Right kidney (tissue), 9 donors: ENCODE data around the gene USP40.
"Not testable (repeated sequence)": the region's sequence is repeated elsewhere in the genome, so short reads cannot be mapped to it uniquely, and the experiment has no call there.

Experiments used
- DNase-seq: peaks from one replicate; pipeline ENCODE4 v3.0.0-alpha.2; 2016
- long read RNA-seq, 8 donors: transcript quantifications; one replicate each; lab custom pipeline, GENCODE V29; 2026

The USP40 gene, protein sequence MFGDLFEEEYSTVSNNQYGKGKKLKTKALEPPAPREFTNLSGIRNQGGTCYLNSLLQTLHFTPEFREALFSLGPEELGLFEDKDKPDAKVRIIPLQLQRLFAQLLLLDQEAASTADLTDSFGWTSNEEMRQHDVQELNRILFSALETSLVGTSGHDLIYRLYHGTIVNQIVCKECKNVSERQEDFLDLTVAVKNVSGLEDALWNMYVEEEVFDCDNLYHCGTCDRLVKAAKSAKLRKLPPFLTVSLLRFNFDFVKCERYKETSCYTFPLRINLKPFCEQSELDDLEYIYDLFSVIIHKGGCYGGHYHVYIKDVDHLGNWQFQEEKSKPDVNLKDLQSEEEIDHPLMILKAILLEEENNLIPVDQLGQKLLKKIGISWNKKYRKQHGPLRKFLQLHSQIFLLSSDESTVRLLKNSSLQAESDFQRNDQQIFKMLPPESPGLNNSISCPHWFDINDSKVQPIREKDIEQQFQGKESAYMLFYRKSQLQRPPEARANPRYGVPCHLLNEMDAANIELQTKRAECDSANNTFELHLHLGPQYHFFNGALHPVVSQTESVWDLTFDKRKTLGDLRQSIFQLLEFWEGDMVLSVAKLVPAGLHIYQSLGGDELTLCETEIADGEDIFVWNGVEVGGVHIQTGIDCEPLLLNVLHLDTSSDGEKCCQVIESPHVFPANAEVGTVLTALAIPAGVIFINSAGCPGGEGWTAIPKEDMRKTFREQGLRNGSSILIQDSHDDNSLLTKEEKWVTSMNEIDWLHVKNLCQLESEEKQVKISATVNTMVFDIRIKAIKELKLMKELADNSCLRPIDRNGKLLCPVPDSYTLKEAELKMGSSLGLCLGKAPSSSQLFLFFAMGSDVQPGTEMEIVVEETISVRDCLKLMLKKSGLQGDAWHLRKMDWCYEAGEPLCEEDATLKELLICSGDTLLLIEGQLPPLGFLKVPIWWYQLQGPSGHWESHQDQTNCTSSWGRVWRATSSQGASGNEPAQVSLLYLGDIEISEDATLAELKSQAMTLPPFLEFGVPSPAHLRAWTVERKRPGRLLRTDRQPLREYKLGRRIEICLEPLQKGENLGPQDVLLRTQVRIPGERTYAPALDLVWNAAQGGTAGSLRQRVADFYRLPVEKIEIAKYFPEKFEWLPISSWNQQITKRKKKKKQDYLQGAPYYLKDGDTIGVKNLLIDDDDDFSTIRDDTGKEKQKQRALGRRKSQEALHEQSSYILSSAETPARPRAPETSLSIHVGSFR
- long read RNA-seq, donor 1, partial matches to known transcripts: 0 of 4 reads
- long read RNA-seq, donor 1, other reads (novel, unspliced or antisense): 0 of 4 reads
- long read RNA-seq, donor 2: 0 reads
- long read RNA-seq, donor 3, partial matches to known transcripts: 0 of 1 reads
- long read RNA-seq, donor 3, other reads (novel, unspliced or antisense): 0 of 1 reads
- long read RNA-seq, donor 4, partial matches to known transcripts: 0 of 4 reads
- long read RNA-seq, donor 4, other reads (novel, unspliced or antisense): 0 of 4 reads
- long read RNA-seq, donor 5: 0 reads
- long read RNA-seq, donor 6, partial matches to known transcripts: 0 of 1 reads
- long read RNA-seq, donor 6, other reads (novel, unspliced or antisense): 0 of 1 reads
- long read RNA-seq, donor 7, full-length matches to known transcripts: 2 of 2 reads
- long read RNA-seq, donor 7, partial matches to known transcripts: 0 of 2 reads
- long read RNA-seq, donor 7, other reads (novel, unspliced or antisense): 0 of 2 reads
- long read RNA-seq, donor 8, partial matches to known transcripts: 0 of 1 reads
- long read RNA-seq, donor 8, other reads (novel, unspliced or antisense): 0 of 1 reads

DNA sequence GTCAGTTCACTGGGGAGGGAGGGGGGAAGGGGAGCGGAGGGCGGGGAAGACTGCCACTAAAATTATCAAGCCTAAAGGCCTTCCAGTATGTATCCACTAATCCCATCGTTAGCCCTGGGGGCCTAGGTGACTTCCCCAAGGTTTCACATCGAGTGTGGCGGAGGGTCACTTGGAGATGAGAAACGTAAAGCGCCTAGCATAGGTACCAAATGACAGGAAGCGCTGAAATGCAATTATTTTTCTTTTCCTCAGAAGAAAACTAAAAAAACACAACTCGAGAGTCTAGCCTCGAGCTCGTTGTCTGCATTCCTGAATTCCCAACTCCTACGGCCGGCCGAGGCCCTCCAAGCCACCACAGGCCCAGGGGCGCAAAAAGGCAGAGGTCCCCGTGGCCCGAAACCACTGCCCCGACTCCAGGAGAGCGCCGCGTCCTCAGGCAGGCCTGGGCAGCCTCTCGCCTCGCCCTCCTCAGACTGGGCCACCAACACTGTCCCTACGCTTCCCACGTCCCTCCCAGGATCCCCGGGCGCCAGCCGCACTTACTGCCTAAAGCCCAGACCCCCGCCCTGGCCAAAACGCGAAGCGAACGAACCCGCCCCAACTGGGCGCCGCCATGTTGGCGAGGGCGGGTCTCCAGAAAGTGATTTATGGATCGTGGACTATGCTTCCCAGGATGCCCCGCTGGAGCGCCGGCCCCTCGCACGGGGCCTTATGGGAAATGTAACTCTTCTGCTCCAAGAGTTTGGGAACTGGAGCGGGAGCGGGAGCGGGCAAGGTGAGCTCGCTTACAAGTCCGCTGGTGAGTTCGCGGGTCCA, at the start of gene USP40:
Gene USP40, minus strand, starts transcription at position 642 of the 816 bp plus-strand sequence. CDS start 1,228 bp downstream, outside the sequence.
- DNase-seq: peak; percentile 95

DNA sequence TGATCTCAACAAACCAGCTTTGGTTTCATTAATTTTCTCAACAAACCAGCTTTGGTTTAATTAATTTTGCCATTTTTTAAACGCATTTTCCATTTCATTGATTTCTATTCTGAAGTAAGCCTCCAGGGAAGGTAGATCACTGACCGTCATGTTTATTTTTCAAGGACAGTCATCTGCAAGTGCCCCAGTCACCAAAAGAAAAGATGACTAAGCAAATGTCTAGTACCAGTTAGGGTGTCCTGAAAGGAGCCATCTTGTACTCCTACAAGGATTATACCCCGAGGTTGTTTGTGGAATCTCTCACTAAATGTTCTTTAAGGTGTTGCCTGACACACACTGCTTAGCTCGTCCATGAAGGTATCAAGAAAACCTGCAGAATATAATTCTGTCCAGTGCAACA, 44.7 kb upstream of the USP40 start:
- DNase-seq: no peak

DNA sequence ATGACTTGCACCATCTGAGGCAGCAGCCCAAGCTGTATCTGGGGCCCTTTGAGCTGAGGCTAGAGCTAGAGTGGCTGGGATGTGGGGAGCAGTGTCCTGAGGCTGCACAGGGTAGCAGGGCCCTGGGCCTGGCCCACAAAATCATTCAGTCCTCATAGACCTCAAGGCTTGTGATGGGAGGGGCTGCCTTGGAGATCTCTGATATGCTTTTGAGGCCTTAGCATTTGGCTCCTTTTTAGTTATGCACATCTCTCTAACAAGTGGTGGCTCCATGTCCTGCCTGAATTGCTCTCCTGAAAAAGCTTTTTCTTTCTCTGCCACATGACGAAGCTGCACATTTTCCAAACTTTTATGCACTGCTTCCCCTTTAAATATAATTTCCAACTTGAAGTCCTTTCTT, 39.1 kb upstream of the USP40 start:
- no peak for DNase-seq

- no peak for DNase-seq
Measured at GRCh38 chr2:233604826-233605225, 38.2 kb upstream of the USP40 start.

- no peak for DNase-seq
Measured at GRCh38 chr2:233603520-233603919, 36.9 kb upstream of the USP40 start.

- DNase-seq: no peak
Measured at GRCh38 chr2:233602076-233602475, 35.5 kb upstream of the USP40 start.

- DNase-seq: no peak
Measured at GRCh38 chr2:233600386-233600785, 33.8 kb upstream of the USP40 start.

DNA sequence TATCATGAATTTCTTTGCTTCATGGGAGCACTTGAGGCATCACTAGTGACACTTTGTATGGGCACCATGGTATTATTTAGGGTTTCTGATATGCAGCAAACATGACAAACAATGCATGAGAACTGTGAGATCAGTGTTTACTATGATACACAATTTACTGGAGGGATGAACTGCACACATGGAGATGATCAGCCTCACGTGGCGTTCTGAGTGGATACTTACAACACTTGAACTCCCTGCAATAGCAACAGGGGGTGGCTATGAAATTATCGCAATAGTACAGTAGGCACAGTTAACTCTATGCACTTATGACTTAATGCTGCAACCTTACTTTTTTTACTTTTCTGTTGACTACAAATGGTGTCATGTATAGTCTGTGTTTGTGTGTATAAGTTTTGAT, 32.4 kb upstream of the USP40 start:
- no peak for DNase-seq

- DNase-seq: no peak
Measured at GRCh38 chr2:233597522-233597921, 30.9 kb upstream of the USP40 start.

GRCh38 chr2:233593201-233593600, 26.6 kb upstream of the USP40 start:
- DNase-seq: no peak

GRCh38 chr2:233592706-233593105, 26.1 kb upstream of the USP40 start:
- not testable (repeated sequence) for DNase-seq

- DNase-seq: no peak
Measured at GRCh38 chr2:233588400-233588799, 21.8 kb upstream of the USP40 start.

DNA sequence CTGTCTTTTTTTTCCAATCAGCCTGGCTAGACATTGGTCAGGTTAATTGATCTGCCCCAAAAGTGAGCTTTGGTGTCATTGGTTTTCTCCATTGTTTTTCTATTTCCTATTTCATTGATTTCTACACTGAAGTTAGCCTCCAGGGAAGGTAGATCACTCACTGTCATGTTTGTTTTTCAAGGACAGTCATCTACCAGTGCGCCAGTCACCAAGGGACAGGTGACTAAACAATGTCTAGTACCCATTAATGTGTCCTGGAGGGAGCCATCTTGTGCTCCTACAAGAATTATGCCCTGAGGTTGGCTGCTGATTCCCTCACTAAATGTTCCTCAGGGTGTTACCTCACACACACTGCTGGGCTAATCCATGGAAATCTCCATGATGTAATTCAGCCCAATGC, 17.6 kb upstream of the USP40 start:
- no peak for DNase-seq

DNA sequence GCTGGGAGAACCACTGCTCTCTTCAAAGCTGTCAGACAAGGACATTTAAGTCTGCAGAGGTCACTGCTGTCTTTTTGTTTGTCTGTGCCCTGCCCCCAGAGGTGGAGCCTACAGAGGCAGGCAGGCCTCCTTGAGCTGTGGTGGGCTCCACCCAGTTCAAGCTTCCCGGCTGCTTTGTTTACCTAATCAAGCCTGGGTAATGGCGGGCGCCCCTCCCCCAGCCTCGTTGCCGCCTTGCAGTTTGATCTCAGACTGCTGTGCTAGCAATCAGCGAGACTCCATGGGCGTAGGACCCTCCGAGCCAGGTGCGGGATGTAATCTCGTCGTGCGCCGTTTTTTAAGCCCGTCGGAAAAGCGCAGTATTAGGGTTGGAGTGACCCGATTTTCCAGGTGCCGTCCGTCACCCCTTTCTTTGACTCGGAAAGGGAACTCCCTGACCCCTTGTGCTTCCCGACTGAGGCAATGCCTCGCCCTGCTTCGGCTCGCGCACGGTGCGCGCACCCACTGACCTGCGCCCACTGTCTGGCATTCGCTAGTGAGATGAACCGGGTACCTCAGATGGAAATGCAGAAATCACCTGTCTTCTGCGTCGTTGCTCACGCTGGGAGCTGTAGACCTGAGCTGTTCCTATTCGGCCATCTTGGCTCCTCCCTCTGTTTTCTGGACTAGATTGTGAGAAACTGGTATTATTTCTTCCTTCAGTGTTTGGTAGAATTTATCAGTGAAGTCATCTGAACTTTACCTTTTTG, 16.8 kb upstream of the USP40 start:
- not testable (repeated sequence) for DNase-seq

GRCh38 chr2:233577341-233577740, 10.8 kb upstream of the USP40 start:
- DNase-seq: not testable (repeated sequence)

DNA sequence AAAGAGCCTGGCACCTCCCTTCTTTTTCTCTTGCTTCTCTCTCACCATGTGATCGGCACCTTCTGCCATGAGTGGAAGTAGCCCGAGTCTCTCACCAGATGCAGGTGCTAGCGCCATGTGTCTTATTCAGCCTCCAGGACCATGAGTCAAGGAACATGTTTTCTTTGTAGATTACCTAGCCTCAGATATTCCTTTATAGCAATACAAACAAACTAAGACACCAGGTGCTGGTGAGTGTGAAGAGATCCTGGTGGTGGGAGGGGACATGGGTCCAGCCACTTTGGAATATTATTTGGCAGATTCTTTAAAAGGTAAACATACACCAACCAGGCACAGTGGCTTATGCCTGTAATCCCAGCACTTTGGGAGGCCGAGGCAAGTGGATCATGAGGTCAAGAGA, 5.9 kb upstream of the USP40 start:
- no peak for DNase-seq

- no peak for DNase-seq
Measured at GRCh38 chr2:233571462-233571861, 4.9 kb upstream of the USP40 start.

DNA sequence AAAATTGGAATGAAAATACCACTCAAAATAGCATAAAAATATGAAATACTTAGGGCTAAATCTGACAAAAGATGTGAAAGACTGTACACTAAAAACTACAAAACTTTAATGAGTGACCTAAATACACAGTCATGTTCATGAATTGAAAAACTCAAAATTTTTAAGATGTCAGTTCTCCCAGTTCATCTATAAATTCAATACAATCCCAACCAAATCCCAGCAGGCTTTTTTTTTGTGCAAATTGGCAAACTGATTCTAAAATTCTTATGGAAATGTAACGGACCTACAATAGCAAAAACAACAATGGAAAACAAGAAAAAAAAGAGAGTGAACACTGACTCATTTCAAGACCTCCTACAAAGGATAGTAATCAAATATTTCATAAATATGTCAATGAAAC, 4.4 kb upstream of the USP40 start:
- no peak for DNase-seq

DNA sequence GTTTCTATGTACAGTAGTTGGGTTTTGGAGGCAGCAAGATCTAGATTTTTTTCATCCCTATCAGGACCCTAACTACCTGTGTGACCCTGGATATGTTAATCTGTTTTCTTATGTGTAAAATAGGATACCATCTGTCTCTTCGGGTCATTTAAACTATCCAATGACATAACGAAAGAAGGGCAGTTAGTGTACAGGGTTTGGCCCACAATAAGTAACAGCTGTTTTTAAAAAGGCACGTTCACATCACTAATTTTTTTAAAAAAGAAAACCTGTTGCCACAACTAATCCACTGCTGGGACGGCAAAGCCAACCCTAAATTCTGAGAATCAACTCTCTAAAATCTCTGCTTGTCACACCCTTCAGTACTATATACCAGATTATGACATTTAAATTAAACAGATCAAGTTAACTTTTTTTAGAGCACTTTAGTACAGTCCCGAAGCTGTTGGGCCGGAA, 869 bp downstream of the USP40 start:
- no peak for DNase-seq
